ENCODE data around the gene MAPK13.

DNA sequence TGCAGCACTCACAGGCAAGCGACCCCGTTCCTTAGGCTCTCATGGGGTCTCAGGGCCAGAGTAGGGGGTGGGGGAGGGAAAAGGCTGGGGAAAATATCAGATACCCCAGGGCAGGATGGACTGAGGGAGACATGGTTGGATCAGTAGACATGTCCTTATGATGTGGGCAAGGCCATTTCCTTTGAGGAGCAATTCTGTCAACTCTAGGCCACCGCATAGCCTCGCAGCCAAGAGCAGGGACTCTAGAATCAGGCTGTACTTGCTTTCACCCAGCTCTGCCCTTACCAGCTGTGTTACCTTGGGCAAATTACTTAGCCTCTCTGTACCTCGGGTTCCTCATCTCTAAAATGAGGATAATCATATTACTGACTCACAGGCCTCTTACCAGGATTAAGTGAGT is 2.2 kb upstream of the MAPK13 start:
- TF ChIP-seq, protein P1, sequence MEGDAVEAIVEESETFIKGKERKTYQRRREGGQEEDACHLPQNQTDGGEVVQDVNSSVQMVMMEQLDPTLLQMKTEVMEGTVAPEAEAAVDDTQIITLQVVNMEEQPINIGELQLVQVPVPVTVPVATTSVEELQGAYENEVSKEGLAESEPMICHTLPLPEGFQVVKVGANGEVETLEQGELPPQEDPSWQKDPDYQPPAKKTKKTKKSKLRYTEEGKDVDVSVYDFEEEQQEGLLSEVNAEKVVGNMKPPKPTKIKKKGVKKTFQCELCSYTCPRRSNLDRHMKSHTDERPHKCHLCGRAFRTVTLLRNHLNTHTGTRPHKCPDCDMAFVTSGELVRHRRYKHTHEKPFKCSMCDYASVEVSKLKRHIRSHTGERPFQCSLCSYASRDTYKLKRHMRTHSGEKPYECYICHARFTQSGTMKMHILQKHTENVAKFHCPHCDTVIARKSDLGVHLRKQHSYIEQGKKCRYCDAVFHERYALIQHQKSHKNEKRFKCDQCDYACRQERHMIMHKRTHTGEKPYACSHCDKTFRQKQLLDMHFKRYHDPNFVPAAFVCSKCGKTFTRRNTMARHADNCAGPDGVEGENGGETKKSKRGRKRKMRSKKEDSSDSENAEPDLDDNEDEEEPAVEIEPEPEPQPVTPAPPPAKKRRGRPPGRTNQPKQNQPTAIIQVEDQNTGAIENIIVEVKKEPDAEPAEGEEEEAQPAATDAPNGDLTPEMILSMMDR (IDR thresholded peaks at IDR 0.05; ENCODE audit: poor library complexity, severe bottlenecking), result no peak
- TF ChIP-seq, protein P2, sequence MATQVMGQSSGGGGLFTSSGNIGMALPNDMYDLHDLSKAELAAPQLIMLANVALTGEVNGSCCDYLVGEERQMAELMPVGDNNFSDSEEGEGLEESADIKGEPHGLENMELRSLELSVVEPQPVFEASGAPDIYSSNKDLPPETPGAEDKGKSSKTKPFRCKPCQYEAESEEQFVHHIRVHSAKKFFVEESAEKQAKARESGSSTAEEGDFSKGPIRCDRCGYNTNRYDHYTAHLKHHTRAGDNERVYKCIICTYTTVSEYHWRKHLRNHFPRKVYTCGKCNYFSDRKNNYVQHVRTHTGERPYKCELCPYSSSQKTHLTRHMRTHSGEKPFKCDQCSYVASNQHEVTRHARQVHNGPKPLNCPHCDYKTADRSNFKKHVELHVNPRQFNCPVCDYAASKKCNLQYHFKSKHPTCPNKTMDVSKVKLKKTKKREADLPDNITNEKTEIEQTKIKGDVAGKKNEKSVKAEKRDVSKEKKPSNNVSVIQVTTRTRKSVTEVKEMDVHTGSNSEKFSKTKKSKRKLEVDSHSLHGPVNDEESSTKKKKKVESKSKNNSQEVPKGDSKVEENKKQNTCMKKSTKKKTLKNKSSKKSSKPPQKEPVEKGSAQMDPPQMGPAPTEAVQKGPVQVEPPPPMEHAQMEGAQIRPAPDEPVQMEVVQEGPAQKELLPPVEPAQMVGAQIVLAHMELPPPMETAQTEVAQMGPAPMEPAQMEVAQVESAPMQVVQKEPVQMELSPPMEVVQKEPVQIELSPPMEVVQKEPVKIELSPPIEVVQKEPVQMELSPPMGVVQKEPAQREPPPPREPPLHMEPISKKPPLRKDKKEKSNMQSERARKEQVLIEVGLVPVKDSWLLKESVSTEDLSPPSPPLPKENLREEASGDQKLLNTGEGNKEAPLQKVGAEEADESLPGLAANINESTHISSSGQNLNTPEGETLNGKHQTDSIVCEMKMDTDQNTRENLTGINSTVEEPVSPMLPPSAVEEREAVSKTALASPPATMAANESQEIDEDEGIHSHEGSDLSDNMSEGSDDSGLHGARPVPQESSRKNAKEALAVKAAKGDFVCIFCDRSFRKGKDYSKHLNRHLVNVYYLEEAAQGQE (IDR thresholded peaks at IDR 0.05; ENCODE audit: borderline replicate concordance), result no peak
- TF ChIP-seq MXI1 (conservative IDR thresholded peaks at IDR 0.05; ENCODE audit: poor library complexity, severe bottlenecking), result no peak
- TF ChIP-seq TAF1 (IDR thresholded peaks at IDR 0.05; ENCODE audit: low read depth), result no peak
- TF ChIP-seq EP300 (conservative IDR thresholded peaks at IDR 0.05; ENCODE audit: poor library complexity, severe bottlenecking), result no peak
